Activated CD8-positive, alpha-beta memory T cell treated with anti-CD3 and anti-CD28 coated beads for 1 hour (primary cell): Measurements from ENCODE around the gene AFG3L2.

Experiments used
- DNase-seq, 2 donors: peaks; one replicate each; pipeline ENCODE4 v3.0.0-alpha.2; 2020; ENCODE audit warnings: low read depth in 1 of 2; ENCODE audit errors: extremely low read depth in 1 of 2

The AFG3L2 gene

DNA sequence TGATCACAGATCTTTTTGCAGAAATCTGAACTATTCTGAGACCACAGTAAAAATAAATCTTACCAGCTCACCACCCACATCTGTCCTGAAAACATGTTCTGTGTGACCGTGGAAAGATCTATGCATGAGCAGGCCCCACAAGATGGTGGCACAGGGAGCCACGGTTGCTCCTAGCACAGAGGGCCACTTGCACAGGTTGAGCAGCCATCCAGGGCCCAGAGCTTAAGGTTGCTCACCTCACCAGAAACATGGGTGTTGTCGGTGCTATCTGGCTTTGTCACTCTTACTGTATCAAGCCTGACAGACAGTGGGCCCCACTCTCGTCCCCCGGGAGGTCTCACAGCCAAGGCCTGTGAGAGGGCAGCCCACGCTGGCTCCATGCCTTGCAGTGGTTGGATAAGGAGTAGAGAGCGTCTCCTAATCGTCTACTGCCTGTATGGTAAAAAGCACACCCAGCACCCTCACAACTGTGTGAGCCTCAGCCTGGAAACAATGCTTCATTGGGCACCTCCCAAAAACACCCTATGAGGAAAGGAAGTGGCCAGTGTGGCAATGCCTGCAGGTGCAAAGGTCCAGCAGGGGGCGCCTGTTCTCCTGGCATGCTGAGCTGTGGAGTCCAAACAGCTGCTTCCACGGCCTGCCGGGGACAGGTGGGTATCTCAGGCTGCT is 49.4 kb downstream of the AFG3L2 start:
- DNase-seq = peak; percentile 27 to 61

DNA sequence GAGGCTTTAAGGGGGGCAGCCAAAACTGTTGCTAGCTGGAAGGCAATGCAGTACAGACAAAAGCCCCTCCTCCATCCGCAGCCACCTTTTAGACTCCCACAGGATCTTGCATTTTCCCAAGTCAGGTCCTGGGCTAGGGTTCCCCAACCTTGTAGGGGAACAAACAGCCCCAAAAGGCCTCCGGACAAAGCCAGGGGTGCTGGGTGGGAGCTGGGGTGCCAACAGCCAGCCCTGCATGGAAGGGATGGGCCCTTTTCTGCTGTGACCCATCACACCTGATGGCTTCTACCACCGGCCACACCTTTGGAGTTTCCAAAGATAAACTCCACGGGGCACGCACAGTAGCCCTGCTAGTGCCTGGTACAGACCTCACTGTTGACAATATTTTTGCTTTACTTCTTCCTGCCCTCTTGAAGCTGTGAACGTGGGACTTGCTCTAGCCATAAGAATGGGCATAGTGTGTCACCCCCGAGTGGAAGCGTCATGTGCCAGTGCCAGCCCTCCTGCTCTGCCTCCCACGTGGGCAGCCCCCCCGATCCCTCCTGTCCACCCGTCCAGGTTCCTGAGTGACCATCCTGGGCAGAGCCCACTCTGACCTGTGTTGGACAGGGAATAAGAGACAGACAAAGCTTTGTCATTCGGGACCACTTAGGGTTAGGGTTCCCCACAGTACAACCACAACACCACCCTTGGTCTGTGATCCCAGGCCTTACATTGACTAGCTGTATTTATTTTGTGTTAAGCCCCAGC is 50.1 kb downstream of the AFG3L2 start:
- DNase-seq = no peak

DNA sequence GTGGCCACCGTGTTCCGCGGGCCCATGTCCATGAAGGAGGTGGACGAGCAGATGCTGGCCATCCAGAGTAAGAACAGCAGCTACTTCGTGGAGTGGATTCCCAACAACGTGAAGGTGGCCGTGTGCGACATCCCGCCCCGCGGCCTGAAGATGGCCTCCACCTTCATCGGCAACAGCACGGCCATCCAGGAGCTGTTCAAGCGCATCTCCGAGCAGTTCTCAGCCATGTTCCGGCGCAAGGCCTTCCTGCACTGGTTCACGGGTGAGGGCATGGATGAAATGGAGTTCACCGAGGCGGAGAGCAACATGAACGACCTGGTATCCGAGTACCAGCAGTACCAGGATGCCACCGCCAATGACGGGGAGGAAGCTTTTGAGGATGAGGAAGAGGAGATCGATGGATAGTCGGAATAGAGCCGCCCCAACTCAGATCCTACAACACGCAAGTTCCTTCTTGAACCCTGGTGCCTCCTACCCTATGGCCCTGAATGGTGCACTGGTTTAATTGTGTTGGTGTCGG is 51.2 kb downstream of the AFG3L2 start:
- DNase-seq = no peak

DNA sequence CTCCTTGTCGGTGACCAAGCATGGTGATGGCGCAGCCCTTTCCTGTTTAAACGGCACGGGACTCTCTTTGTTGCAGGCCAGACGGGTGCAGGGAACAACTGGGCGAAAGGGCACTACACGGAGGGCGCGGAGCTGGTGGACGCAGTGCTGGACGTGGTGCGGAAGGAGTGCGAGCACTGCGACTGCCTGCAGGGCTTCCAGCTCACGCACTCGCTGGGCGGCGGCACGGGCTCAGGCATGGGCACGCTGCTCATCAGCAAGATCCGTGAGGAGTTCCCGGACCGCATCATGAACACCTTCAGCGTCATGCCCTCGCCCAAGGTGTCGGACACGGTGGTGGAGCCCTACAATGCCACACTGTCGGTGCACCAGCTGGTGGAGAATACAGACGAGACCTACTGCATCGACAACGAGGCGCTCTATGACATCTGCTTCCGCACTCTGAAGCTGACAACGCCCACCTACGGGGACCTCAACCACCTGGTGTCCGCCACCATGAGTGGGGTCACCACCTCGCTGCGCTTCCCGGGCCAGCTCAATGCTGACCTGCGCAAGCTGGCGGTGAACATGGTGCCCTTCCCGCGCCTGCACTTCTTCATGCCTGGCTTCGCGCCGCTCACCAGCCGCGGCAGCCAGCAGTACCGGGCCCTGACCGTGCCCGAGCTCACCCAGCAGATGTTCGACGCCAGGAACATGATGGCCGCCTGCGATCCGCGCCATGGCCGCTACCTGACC is 51.9 kb downstream of the AFG3L2 start:
- DNase-seq = no peak

DNA sequence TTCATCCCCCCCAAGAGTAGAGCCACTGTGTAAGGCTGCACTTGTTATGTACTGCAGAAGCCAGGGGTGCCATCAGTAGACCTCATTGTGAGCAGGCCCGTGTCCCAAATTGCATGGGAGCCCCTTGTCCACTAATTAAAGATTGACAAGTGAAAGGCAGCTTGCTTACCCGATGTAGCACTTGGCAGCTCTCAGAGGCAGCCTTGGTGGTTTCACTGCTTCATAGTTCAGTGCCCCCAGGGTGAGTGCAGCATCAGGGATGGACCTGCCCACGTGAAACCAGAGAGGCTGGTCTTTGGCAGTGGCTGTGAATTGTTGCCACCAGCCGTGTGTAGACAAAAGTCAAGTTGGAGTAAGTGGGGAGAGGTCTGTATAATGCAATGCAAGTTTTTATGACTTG is 55.7 kb downstream of the AFG3L2 start:
- DNase-seq = no peak

DNA sequence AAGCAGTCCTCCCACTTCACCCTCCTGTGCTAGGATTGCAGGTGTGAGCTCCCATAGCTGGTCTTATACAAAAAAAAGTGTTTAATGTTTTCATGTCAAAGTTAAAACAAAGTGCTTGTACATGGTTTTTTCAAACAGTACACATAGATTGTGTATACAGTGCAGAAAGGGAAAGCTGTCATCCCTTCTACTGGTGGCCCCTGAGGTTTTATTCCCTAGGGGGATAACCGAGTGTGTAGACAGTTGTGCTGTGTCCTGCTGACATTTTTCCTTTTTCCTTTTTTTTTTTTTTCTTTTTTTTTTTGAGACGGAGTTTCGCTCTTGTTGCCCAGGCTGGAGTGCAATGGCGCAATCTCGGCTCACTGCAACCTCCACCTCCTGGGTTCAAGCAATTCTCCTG is 58.2 kb downstream of the AFG3L2 start:
- no peak for DNase-seq

DNA sequence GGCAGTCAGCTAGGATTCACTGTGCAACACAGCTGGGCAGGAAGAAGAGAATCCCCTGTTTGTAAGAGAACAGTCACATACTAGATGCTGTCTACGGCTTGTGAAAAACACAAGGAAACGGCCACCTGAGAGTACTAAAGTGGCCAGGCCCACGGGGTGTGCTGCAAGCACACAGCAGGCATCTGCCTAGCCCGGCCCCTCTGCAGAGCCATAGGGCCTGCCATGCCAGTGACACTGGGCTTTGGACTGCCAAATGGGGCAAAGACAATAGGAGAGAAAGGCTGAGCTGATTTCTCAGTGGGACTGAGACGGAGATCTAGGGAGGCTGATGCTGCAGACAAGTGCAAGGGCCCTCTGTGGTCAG is 58.7 kb downstream of the AFG3L2 start:
- DNase-seq = no peak

DNA sequence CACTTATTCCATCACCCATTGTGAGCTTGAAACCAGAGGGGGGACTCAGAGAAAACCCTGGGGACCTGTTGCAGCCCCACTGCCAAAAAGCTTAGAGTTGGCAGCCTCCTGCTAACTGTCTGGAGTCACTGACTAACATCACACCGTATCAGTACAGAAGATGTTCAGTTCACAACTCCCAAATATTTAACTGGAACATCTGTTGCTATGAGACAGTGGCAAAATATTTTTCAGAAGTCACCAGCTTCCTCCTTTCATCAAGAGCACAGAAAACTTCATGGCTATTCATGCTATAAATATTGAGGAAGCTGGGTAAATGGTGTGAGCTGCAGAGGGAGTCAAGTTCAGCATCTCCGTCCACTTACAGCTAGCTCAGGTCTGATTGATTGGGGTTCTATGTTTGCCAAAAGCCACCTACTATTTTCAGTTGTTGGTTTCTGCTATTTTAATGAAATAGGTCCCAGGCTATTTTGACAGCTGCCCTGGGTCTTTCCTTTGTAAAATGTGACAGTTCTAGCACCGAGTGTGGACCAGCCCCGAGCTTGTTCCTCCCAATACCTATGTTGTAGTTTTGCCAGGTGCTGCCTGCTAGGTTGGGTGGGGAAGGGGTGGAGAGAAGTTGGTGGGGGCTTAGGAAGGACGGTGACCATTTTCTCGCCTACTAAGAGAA is 59.2 kb downstream of the AFG3L2 start:
- no peak for DNase-seq

DNA sequence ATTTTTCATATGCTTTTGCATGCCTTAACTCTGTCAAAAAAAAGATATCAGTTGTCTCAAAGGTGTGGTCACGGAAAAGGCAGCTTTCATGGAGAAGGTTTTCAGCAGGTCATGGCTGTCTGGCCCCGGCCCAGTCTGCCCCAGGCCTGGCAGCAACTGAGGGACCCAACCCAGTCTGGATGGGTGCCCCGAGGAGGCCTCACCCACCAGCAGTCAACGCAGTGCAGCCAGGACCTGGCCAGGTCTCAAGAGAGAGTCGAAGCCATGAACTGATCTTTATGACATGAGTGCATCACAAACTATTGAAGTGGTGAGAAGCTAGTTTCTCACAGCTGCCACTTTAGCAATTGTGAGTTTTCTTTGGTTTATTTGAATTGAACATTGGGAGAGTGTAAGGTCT is 61.1 kb downstream of the AFG3L2 start:
- DNase-seq = no peak

DNA sequence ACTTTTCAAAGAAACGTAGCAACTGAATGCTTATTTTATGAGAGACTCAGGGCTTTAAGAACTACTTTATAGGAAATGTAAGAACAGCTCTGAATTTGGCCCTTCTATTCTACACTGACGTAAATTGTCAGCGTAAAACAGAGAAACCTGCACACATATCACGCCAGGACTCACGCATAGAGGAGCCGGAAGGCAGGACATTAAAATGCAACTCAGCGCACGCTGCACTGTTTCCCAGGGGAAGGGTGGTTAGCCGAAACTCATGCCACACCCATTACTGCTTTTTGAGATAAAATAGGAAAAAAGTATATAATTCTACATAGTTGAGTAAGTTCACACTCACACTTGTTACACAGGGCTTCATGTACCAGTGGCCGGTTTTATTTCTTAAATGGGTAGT is 61.5 kb downstream of the AFG3L2 start:
- DNase-seq = no peak

DNA sequence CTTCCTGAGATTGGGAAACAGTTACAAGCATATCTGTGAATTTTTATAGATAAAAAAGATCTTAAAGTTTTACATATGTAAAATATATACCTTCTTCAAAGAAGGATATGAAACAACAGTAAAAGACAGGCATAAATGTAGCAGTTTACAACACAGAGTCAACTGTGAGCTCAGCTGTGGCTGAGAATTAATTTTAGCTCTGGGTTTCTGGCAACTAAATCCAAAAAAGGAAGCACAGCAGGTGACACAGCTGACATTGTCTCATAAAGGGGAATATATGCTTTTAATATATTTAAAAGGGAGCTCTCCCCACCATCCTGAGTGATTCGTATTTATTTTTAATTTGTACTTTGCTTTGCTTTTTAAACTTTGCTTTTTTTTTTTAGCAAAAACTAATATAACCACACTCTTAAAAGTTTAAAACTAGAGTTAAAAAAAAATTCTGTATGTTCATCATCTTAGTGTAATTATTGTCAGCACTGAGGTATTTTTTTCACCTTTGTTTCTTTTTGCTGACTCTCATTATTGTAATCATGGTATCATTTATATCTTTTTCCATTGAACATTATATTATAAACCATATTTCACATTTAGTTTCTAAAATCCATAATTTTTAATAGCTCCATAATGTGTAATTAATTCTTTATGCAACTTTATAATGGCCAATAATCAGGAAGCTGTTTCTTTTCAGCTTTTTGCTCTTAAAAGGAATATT is 62.3 kb downstream of the AFG3L2 start:
- DNase-seq = no peak

DNA sequence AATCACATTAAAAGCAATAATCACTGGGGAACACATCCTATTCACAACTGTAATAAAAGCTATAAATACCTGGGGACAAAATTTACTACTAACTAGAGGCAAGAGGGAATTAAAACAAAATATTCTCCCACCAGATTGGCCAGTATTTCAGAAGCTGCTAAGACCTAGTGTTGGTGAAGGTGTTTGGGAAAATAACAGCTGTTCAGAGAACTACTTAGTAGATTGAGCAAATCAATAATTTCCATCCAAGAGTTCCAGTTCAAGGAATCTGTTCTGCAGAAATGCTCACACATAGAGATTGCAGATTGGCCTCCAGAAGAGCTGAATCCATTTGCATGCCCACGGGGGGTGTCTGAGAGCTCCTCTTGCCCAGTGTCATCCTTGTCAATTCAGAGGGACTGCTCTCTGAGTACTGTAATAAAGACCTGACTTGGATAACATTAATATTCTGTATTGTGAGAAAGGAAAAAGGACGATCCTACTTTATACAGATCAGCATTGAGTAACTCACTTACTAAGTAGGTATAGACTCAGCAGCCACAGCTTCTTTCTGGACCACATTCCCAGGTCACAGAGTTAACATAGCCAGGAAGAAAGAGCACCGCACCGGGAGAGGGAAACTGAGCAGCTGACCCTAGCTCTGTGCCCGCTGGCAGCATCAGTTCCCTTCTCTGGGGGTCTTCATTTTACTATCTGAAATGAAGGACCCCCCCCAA is 63.3 kb downstream of the AFG3L2 start:
- DNase-seq = no peak

DNA sequence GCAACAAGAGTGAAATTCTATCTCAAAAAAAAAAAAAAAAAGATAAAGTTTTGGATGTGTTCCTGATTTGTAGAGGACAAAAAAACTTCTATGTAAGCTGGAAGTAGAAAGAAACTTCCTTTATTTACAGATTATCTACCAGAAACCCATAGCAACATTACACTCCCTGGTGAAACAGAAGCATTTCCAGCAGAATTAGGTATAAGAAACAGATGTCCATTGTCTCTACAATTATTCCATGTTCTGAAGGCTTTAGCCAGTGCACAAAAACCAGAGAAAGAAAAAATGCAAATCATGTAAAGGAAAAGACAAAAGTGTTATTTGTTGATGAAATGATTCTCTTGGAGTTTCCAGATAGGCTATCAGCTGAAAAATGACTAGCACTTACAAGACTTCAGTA is 64.1 kb downstream of the AFG3L2 start:
- no peak for DNase-seq

DNA sequence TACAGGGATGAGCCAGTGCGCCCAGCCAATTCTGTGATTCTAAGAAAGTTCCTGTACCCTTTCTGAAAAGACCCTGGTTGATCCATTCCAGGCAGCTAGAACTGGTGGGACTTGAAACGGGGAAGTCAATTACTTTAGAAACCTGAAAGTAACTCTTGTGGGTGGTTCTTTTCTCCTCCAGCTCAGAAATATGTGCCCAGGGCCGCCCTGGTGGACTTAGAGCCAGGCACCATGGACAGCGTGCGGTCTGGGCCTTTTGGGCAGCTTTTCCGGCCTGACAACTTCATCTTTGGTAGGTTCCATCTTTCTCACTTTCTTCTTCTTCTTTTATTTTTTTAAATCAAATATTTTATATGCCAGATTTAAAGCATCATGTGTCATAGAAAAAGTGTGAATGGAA is 66.3 kb downstream of the AFG3L2 start:
- DNase-seq = no peak

DNA sequence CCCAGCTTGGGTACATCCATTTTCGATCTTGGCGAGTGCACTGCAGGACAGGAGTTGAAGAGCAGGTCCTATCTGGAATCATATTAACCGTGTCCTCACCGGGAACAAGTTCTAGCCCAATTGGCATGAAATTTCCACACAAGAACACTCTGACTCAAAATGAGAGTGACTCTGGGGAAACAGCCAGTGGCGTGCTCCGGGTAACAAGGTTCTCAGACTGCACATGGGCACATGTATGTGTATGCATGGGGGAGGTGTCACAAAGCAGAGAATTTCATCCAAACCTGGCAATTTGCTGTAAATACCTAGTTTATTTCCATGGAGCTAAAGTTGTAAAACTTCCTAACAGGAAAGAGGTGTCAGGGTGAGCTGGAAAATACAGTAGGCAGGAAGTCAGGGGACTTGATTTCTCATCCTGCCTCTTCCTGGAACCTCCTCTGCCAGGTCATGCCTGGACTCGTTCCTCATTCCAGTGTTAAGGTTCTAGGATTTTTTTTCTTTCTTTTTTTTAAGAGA is 67.3 kb downstream of the AFG3L2 start:
- no peak for DNase-seq

DNA sequence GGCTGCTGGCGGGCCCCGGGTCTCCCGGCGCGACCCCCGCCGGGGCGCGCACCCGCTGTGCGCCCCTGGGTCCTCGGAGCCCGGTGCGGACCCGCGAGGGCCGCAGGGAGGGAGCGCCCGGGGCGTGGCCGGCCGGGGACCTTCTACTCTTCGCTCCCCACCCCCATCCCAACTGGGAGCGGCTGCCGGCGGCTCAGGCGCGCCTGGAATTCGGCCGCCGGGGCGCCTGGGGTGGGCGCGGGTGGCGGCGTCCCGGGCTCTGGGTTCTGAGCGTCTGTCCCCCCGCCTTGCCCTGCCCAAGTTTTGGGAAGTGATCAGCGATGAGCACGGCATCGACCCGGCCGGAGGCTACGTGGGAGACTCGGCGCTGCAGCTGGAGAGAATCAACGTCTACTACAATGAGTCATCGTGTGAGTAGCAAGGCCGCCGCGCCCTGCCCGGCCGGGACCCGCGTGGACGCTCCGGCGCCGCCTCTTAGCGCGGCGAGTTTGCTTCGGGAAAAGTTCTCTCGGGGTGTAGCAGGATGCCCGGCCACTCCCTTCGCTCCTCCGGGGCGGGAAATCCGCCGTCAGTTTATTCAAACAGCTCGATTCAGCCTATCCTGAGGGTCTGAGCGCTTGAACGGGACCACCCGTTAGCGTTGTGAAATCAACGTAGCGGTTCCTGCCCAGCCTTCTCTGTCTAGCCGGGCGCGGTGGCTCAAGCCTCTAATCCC is 68.5 kb downstream of the AFG3L2 start:
- no peak for DNase-seq

DNA sequence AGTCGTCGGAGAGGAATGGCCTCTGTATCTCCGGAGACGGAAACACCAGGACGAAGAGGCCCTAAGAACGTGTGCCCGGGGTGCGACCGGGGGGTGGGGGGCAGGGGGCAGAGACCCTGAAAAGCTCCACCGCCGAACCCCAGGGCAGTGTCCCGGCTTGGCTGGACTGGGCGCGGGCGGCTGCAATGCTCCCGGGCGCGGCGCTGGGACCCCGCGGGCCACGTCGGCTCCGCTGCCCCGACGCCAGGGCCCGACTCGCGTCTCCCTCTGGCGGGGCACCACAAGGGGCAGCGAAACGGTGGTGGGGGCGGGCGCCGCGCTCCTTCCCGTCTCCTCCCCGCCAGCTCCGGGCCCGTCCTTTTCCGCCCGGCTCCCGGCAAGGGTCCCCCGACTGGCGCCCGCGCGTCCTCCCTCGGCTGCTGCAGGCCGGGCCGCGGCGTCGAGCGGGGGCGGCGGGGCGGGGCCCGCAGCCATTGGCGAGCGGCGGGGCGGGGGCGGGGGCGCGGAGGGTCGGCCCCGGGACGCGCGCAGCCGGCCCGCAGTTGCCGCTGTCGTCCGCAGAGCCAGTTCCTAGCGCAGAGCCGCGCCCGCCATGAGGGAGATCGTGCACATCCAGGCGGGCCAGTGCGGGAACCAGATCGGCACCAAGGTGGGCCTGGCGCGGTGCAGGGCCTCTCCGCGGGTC is 69.2 kb downstream of the AFG3L2 start, which contains the start of gene TUBB6:
Gene TUBB6 (plus strand): TSS at position 541 of the 685 bp plus-strand sequence. CDS start 52 bp downstream, at position 593.
- no peak for DNase-seq
